Kidney epithelial cell (primary cell): ENCODE results near the gene ENTHD1. TPM values are rescaled to one million over a fixed set of nuclear protein-coding genes. Genes with fewer than 3 reads are reported as not detected.

Source experiments
- DNase-seq: peaks from one replicate; pipeline ENCODE4 v3.0.0-alpha.2; 2010; ENCODE audit warnings: low read depth
- H3K27me3 ChIP-seq: 2 replicates; pipeline ENCODE4 v1.6.0; 2011; ENCODE audit warnings: low read length; ENCODE audit not compliant: control insufficient read depth, insufficient read depth
- H3K36me3 ChIP-seq: 2 replicates; pipeline ENCODE4 v1.5.1; 2011; ENCODE audit warnings: low read length; ENCODE audit not compliant: control insufficient read depth, insufficient read depth
- H3K4me3 ChIP-seq: 2 replicates; pipeline ENCODE4 v1.5.1; 2011; ENCODE audit warnings: low read depth, mild to moderate bottlenecking, control low read depth, low read length
- total RNA-seq: library from RNA; depleted of rRNA; stranded (reverse); fragments of >200 nt; gene quantifications from 2 replicates; pipeline ENCODE4 v1.2.3, GENCODE V29; 2015
- TF ChIP-seq, protein P1 (sequence below): IDR thresholded peaks from 2 replicates; pipeline ENCODE4 v1.5.1; 2011; ENCODE audit warnings: mild to moderate bottlenecking, moderate library complexity, low read length, control low read depth, inconsistent platforms; ENCODE audit not compliant: insufficient read depth, poor library complexity, severe bottlenecking

The ENTHD1 gene
- total RNA-seq, 1 donor from 2014 or later, result not detected

DNA sequence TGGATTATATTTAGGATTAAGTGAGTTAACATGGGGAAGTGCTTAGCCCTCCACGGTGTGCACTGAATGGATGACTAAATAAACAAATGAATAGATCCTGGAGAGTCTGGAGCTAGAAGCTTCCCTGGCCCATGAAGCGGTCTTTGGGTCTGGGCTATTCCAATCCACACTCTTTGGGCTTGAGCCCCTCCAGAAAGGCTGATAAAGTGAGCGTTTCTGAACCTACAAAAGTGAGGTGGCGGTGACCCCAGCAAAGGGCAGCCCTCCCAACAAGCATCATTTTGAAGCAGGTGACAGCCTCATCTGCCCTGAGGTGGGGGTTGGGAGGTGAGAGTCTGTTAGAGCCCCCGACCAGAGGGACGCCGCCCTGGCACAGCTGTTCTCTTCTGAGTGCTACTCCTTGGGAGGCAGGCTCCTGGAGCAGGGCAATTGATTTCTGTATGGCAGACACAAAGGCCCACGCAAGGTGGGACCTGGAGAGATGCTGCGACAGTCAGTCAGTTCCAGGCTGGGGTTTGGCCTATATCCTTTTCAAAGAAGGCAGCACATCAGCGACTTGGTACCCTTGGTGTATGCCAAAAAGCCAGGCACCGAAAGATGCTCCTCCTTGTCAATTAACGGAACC, 165.2 kb downstream of the ENTHD1 start:
- no peak for DNase-seq
- Histone ChIP-seq H3K27me3 (peaks cover 23% of the 10 kb centered on the region), H3K4me3 (no peak overlapping the region), H3K36me3 (no peaks in the 10 kb centered on the region)
- TF ChIP-seq, protein P1, sequence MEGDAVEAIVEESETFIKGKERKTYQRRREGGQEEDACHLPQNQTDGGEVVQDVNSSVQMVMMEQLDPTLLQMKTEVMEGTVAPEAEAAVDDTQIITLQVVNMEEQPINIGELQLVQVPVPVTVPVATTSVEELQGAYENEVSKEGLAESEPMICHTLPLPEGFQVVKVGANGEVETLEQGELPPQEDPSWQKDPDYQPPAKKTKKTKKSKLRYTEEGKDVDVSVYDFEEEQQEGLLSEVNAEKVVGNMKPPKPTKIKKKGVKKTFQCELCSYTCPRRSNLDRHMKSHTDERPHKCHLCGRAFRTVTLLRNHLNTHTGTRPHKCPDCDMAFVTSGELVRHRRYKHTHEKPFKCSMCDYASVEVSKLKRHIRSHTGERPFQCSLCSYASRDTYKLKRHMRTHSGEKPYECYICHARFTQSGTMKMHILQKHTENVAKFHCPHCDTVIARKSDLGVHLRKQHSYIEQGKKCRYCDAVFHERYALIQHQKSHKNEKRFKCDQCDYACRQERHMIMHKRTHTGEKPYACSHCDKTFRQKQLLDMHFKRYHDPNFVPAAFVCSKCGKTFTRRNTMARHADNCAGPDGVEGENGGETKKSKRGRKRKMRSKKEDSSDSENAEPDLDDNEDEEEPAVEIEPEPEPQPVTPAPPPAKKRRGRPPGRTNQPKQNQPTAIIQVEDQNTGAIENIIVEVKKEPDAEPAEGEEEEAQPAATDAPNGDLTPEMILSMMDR, result no peak

DNA sequence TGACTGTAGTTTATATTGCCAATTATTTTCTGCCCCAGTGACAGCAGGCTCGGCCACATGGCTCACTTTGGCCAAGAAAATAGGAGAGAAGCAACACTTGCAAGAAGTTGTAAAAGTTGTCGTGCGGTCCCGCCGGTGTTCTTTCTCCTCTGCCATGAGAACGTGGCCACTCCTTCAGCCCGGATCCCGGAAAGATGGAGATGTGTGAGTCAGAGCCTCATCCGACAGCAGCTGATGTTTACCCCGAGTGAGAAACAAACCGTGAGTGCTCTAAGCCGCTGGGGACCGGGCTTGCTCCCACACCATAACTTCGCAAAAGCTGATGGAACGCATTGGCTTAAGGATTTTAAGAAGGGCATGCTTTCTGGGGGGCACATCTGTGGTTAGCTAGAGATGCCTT, 166.0 kb downstream of the ENTHD1 start:
- H3K36me3 ChIP-seq, result no peaks in the 10 kb centered on the region
- H3K4me3 ChIP-seq, result no peak overlapping the region
- no peak for DNase-seq
- H3K27me3 ChIP-seq, result peaks cover 23% of the 10 kb centered on the region
- TF ChIP-seq, protein P1, result no peak

DNA sequence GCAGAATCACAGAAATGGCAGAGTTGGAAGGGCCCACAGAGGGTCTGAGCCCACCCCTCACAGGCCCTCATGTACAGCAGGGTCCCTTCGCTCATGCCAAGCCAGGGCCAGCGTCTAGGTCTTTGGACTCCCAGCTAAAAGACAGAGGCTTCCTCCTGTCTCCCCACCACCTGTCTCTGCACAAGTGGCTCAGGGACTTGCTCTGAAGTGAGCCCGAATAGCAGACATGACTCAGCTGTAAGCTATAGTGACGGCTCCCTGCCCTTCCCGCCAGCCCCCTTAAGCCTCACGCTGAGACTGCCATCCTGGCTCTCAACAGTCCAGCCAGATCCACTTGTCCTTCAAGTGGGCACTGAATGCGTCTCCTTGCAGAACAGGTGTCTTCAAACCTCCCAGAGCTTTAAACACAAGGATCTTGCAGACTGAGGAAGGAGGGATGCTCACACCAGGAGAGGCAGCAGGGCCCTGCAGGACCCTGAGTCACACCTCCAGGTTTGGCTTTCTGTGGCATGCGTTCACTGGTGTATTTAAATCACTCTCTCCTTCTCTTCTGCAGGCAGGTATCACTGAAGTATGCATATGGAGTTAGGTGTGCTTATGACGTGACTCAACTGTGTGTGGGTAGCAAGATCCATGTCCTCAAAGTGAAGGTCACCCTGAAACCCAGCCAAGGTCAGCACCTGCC, 168.1 kb downstream of the ENTHD1 start:
- no peak for DNase-seq
- Histone ChIP-seq H3K36me3 (no peaks in the 10 kb centered on the region), H3K27me3 (peaks cover 15% of the 10 kb centered on the region), H3K4me3 (no peak overlapping the region)
- TF ChIP-seq, protein P1, result no peak

DNA sequence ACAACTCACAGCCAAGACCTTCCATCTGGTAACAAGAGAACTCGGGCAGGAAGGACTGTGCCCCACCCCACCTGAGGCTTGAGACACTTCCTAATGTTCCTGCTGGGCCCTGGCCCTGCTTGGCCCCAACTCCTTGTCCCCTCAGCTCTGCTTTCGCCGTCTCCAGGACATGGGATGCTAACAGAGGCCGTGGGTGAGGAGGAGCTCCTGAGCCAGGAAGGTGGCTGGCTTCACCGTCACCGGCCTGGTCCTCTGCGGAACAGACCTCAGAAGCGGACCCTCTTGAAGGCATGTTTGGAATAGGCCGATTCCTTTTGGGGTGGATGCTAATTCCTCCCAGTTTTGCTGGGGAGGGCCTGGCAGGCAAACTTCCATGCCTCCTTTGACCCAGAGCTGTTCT, 168.7 kb downstream of the ENTHD1 start:
- DNase-seq, result no peak

DNA sequence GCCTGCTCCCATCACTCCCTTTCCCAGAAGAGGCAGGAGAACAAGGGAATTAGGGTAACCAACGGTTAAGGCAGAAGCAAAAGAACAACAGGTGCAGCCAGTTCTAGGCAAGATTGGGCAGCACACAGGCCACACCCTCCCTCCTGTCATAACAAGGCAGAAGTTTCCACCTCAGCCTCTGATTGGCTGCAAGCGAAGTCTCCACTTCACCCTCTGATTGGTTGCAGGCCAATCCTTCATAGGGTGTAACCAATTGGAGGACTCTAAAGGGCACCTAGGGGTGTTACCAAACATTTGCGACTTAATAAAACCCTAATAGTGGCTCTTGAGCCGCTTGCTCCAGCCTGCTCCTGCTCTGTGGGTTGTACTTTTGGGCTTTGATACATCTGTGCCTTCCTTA, 169.2 kb downstream of the ENTHD1 start:
- H3K36me3 ChIP-seq, result no peaks in the 10 kb centered on the region
- peaks cover 15% of the 10 kb centered on the region for H3K27me3 ChIP-seq
- H3K4me3 ChIP-seq, result no peak overlapping the region
- no peak for DNase-seq
- TF ChIP-seq, protein P1, result no peak

More for the DNA sequence above, 168.7 kb downstream of the ENTHD1 start:
- no peak overlapping the region for H3K4me3 ChIP-seq
- peaks cover 15% of the 10 kb centered on the region for H3K27me3 ChIP-seq
- no peaks in the 10 kb centered on the region for H3K36me3 ChIP-seq
- TF ChIP-seq, protein P1, result no peak
